ENCODE data around the gene CDH12.

The CDH12 gene

DNA sequence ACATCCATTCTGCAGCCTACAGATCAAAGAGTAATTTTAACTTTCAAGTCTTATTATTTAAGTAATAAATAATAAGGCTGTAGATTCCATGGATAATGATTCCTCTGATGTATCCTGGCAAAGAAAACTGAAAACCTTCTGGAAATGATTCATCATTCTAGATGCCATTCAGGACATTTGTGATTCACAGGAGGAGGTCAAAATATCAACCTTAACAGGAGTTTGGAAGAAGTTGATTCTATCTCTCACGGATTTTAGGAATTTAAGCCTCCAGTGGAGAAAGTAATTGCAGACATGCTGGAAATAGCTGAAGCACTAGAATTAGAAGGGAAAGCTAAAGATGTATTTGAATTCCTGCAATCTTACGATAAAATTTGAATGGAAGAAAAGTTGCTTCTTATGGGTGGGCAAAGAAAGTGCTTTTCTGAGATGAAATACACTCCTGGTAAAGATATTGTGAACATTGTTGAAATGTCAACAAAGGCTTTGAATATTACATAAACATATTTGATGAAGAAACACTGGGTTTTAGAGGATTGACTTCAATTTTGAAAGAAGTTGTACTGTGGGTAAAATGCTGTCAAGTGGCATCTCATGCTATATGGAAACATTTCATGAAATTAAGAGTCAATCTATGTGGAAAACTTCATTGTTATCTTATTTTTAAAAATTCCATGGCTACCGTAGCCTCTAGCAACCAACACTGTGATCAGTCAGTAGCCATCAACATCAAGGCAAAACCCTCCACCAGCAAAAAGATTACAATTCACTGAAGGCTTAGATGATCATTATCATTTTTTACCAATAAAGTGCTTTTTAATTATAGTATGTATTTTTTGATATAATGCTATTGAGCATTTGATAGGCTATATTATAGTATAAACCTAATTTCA is 1141.0 kb downstream of the CDH12 start:
- no peak for DNase-seq (ENCODE audit: low read depth, low spot score)

DNA sequence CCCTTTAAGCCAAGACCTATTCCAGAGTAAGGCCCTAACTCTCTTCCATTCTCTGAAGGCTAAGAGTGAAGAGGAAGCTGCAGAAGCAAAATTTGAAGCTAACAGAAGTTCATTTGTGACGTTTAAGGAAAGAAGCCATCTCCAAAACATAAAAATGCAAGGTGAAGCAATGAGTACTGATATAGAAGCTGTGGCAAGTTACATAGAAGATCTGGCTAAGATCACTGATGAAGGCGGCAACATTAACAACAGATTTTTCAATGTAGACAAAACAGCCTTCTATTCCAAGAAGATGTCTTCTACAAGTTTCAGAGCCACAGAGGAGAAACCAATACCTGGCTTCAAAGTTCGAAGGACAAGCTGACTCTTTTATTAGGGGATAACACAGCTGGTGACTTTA is 1143.4 kb downstream of the CDH12 start:
- DNase-seq (ENCODE audit: low read depth, low spot score) = no peak

- DNase-seq (ENCODE audit: low read depth, low spot score) = no peak
These were observed 1148.0 kb downstream of the CDH12 start for GRCh38 chr5:21704974-21705668.

DNA sequence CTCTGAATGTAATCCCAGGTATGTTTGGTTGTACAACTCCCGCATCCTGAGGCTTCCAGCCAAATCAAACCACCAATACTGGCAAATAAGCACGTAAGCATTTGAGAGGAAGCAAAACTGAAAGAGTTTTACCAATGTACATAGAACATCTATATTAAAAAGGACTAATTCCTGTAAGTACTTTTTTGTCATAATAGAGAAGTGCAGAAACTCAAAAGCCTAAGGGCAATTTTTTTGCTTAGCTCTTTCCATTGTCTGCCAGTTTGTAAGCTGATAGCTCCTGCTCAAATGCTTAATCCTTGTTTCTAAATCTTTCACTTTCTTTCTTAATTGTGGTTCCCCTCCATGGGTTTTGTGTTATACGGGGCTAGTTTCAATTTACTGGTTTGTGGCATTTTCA is 1151.8 kb downstream of the CDH12 start:
- no peak for DNase-seq (ENCODE audit: low read depth, low spot score)
